OCI-LY1 (cell line): ENCODE results near the gene GLTP.

Source experiments
- CTCF ChIP-seq: fragments of 200-600 bp; sonication (generic), shearing (Covaris generic); IDR thresholded peaks from 2 replicates; pipeline ENCODE4 v1.5.1; 2017; ENCODE audit warnings: mild to moderate bottlenecking, antibody characterized with exemption, low read length, moderate library complexity, mixed read lengths
- EZH2 ChIP-seq: fragments of 200-600 bp; sonication (generic), shearing (Covaris generic); IDR thresholded peaks from 2 replicates; pipeline ENCODE4 v1.8.0; 2017; ENCODE audit warnings: borderline replicate concordance, mixed run types, mild to moderate bottlenecking, antibody characterized with exemption, low read length, moderate library complexity, mixed read lengths

DNA sequence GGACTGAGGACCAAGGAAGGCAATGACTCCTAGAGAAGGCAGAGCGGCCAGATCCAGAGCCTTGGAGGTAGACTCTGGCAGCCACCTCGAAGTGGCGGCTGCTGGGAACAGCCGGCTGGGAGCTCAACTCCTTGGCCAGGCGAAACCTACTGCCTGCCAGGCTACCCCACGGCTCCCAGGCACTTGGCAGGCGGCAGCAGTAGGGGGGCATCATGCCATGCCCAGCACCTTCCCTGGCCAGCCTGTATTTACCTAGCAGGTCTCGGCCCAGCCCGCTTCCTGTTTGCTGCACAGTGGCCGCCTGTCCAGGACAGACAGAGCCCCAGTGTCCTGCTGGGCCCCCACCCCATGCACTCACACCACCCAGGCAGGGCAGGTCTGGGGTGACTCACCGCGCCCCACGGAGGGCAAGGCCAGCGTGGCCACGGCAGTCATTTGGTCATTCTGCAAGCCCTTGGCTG lies 57.4 kb downstream of the GLTP start:
- TF ChIP-seq CTCF (no peak), EZH2 (no peak)
